GM12873 (cell line): ENCODE data around the gene FCN1.

Experiments used
- CTCF ChIP-seq: IDR thresholded peaks from 2 replicates; pipeline ENCODE4 v1.5.1; 2012; ENCODE audit warnings: low read depth, mild to moderate bottlenecking, moderate library complexity, low read length, control low read depth; ENCODE audit not compliant: insufficient read depth; ENCODE audit errors: missing control alignments

The FCN1 gene

DNA sequence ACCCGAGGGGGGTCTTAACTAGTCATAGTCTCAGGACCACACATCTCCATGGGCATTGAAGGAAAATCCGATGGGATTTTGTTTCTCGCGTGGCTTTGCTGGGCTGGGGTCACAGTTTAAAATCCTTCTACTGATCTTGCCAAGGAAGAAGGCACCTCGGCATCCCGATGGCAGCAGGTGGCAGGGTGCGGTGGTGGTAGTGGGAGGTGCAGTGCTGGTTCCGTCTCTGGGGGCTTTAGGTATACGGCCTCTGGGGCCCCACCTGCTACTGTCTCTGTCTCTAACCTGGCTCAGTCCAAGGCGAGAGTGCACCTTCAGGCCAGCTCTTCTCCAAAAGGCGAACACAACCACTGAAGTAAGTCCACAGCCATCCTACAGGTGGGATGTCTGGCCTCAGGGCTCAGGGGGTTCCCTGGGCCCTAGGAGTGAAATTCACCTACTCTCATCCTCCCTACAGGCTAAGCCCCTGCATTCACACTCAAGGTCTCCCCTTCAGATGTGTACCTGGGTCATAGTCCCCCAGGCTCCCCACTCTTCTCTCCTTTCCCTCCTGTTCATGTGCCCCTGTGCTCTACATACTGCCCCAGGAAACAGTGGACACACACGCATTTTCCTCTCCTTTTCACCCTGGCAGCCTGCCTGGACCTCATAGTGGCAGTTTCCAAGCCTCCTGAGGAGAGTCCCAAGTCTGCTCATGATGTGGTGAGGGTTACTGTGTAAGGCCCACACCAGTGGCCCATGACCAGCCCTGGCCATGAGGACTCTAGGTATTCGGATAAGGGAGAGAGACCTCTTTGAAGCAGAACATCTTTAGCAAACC is 37.8 kb downstream of the FCN1 start:
- TF ChIP-seq CTCF, result no peak

GRCh38 chr9:134877541-134877940 is 40.2 kb downstream of the FCN1 start:
- no peak for TF ChIP-seq CTCF

GRCh38 chr9:134875371-134875770 is 42.3 kb downstream of the FCN1 start:
- TF ChIP-seq CTCF, result no peak

DNA sequence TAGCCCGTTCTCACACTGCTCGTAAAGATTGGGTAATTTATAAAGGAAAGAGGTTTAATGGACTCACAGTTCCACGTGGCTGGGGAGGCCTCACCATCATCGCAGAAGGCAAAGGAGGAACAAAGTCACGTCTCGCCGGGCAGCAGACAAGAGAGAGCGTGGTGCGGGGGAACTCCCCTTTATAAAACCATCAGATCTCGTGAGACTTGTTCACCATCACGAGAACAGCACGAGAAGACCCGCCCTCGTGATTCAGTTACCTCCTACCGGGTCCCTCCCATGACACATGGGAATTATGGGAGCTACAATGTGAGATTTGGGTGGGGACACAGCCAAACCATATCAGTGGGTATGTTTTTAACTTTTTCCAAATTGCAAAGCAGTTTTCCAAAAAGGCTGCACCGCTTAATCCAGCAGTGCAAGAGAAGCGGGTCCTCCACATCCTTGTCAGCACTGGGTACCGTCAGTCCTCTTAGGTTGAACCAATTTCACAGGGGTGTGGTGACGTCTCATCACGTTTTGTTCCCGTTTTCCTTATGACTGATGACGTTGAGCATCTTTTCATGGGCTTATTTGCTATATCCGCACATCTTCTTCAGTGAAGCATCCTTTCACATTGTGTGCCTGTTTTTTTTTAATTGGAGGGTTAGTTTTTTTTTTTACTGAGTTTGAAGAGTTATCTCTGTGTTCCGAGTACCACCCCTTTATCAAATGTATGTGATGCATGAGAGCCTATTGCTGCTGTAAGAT is 45.1 kb downstream of the FCN1 start:
- TF ChIP-seq CTCF, result no peak

DNA sequence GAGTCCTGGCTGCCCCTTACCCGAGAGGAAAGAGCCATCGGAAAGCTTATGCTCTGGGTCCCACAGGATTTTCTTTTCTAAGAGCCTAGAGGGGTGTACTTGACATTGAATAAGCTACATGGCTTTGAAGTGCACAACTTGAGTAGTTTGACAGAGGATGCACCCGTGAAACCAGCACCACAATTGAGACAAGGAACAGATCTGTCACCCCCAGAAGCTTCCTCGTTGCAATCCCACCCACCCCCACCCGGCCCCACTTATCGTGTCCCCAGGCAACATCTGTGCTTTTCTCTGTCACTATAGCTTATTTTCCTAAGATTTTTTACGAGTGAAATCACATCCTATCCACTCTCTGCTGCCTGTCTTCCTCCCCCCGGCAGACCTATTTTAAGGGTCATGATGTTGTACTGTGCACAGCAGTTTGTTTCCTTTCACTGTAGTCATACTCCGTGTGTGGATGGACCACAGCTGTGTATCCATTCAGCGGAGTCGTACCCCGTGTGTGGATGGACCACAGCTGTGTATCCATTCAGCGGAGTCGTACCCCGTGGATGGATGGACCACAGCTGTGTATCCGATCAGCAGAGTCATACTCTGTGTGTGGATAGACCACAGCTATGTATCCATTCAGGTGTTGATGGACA is 45.9 kb downstream of the FCN1 start:
- TF ChIP-seq CTCF, result no peak

- TF ChIP-seq CTCF, result no peak
Observed at GRCh38 chr9:134870746-134871662, 46.7 kb downstream of the FCN1 start.
